Measurements from ENCODE around the gene LOXHD1. TPM values are rescaled to one million over a fixed set of nuclear protein-coding genes. Genes with fewer than 3 reads are reported as not detected.

Gene LOXHD1
- total and polyA plus RNA-seq, 2 of the 13 experiments (the other 11 are each of a cell fraction or from before 2014, with no cell fraction given): not detected

- no peak for TF ChIP-seq ZSCAN5A (CRISPR knock-in tag; IDR thresholded peaks at IDR 0.05; ENCODE audit: borderline replicate concordance)
- no peak for TF ChIP-seq ZNF414 (CRISPR knock-in tag; IDR thresholded peaks at IDR 0.05)
Observed at GRCh38 chr18:46462523-46462922, 194.5 kb downstream of the LOXHD1 start (continued).

- Histone ChIP-seq H3K9ac (ENCODE audit: insufficient read depth, low read depth, low read length) (no peak overlapping the region), H3K4me1 (ENCODE audit: insufficient read depth, low read length) (no peaks in the 10 kb centered on the region), H2AFZ (ENCODE audit: low read length) (no peak overlapping the region), H3K4me3 (replicated peaks in 1 of 3; ENCODE audit: insufficient read depth in 1 of 3, low read depth in 2 of 3, low read length in 3 of 3) (no peak overlapping the region), H3K27me3 (ENCODE audit: control insufficient read depth in 1 of 2, insufficient read depth in 2 of 2, low read length in 2 of 2) (peaks cover 3 to 23% of the 10 kb centered on the region in 2 experiments; a peak in 3 of 5 replicates), H4K20me1 (ENCODE audit: insufficient read depth, low read length) (no peaks in the 10 kb centered on the region), H3K36me3 (replicated peaks in 1 of 2; ENCODE audit: control insufficient read depth in 1 of 2, insufficient read depth in 2 of 2, low read length in 2 of 2) (no peaks in the 10 kb centered on the region), H3K27ac (ENCODE audit: extremely low read length, insufficient read depth, low read length) (no peak overlapping the region), H3K4me2 (ENCODE audit: low read depth, low read length) (no peak overlapping the region), H3K79me2 (ENCODE audit: insufficient read depth, low read length) (no peaks in the 10 kb centered on the region), H3K9me3 (ENCODE audit: low read length) (no peaks in the 10 kb centered on the region)
- WGBS (ENCODE audit: low lambda C conversion rate): 21% methylated on average over 6 of the region's 6 CpGs
- POLR2A ChIA-PET: no interaction called here
- in situ Hi-C loops (cut with HindIII; ENCODE audit: extremely low pct_ligation_motif_present, low pct_unique_long_range_greater_than_20kb): no loop called here
- no peak for DNase-seq (ENCODE audit: low spot score)
- intact Hi-C loops (cut with micrococcal nuclease; ENCODE audit: unreplicated experiment): no loop called here
- no TSS peak for BruUV-seq (replicated peaks)
- no peak for FAIRE-seq
- CTCF ChIA-PET (ENCODE audit: low intra/inter-chr PET ratio, low total read pairs): no interaction called here
- ATAC-seq: no peak
- TF ChIP-seq SNAI1 (CRISPR knock-in tag; IDR thresholded peaks at IDR 0.05; ENCODE audit: borderline replicate concordance): no peak
- TF ChIP-seq ZNF331 (CRISPR knock-in tag; IDR thresholded peaks at IDR 0.05): no peak
- TF ChIP-seq ARID4A (CRISPR knock-in tag; IDR thresholded peaks at IDR 0.05; ENCODE audit: borderline replicate concordance): no peak
- TF ChIP-seq CBX5 (CRISPR knock-in tag; IDR thresholded peaks at IDR 0.05; ENCODE audit: borderline replicate concordance): no peak
- TF ChIP-seq ZNF7 (CRISPR knock-in tag; IDR thresholded peaks at IDR 0.05): no peak
- TF ChIP-seq ZNF775 (CRISPR knock-in tag; IDR thresholded peaks at IDR 0.05; ENCODE audit: borderline replicate concordance): no peak
- TF ChIP-seq ZSCAN25 (CRISPR knock-in tag; IDR thresholded peaks at IDR 0.05): no peak
- no peak for TF ChIP-seq POLR2G (IDR thresholded peaks at IDR 0.05; ENCODE audit: low read depth, low read length)
- no peak for TF ChIP-seq NR2C2 (CRISPR knock-in tag; IDR thresholded peaks at IDR 0.05; ENCODE audit: borderline replicate concordance)
- no peak for TF ChIP-seq ZNF639 (CRISPR knock-in tag; conservative IDR thresholded peaks at IDR 0.05)
- no peak for TF ChIP-seq HMGA1 (CRISPR knock-in tag; conservative IDR thresholded peaks at IDR 0.05)
- no peak for TF ChIP-seq HNF1B (CRISPR knock-in tag; IDR thresholded peaks at IDR 0.05)
Observed at GRCh38 chr18:46461993-46462392, 195.0 kb downstream of the LOXHD1 start.
